ENCODE measurements around the gene PEAK3. TPM values are rescaled to one million over a fixed set of nuclear protein-coding genes. Genes with fewer than 3 reads are reported as not detected.

PEAK3 gene
- total and polyA plus RNA-seq, 2 experiments from 2014 or later: 0.15 TPM; not detected in 1

- H3K4me3 ChIP-seq: no peak overlapping the region
- TF ChIP-seq EZH2 (IDR thresholded peaks at IDR 0.05; ENCODE audit: borderline replicate concordance) (no peak), EZH2phosphoT487 (IDR thresholded peaks at IDR 0.05; ENCODE audit: low read depth, severe bottlenecking, unreplicated experiment) (no peak), CTCF (IDR thresholded peaks at IDR 0.05; ENCODE audit: poor library complexity) (no peak)
- H3K27me3 ChIP-seq: no peaks in the 10 kb centered on the region
- no peak overlapping the region for H2AFZ ChIP-seq
- H3K9me3 ChIP-seq (ENCODE audit: low read depth): no peaks in the 10 kb centered on the region
- H3K9me2 ChIP-seq (replicated peaks; ENCODE audit: insufficient read depth): no peaks in the 10 kb centered on the region
- peaks cover 36% of the 10 kb centered on the region for H3K79me2 ChIP-seq
- H3K4me1 ChIP-seq (ENCODE audit: insufficient read depth): peaks cover 23% of the 10 kb centered on the region
- H3K4me2 ChIP-seq: no peak overlapping the region
- no peaks in the 10 kb centered on the region for H3K36me3 ChIP-seq (replicated peaks; ENCODE audit: insufficient read depth, low read depth)
- H4K20me1 ChIP-seq (ENCODE audit: insufficient read depth, poor library complexity, severe bottlenecking): peaks cover 21% of the 10 kb centered on the region
- WGBS (ENCODE audit: low lambda C conversion rate, missing lambda C conversion rate): 95% methylated on average over 26 of the region's 26 CpGs
- no peak overlapping the region for H3K27ac ChIP-seq
- no peak for DNase-seq (ENCODE audit: low spot score)
These were observed 35.1 kb downstream of the PEAK3 start for GRCh38 chr19:2246801-2247361.

GRCh38 chr19:2246014-2246620 lies 35.9 kb downstream of the PEAK3 start:
- no peak overlapping the region for H3K27ac ChIP-seq
- WGBS (ENCODE audit: low lambda C conversion rate, missing lambda C conversion rate): 92% methylated on average over 25 of the region's 25 CpGs
- peaks cover 31% of the 10 kb centered on the region for H3K4me1 ChIP-seq (ENCODE audit: insufficient read depth)
- TF ChIP-seq EZH2 (IDR thresholded peaks at IDR 0.05; ENCODE audit: borderline replicate concordance) (no peak), CTCF (IDR thresholded peaks at IDR 0.05; ENCODE audit: poor library complexity) (no peak), EZH2phosphoT487 (IDR thresholded peaks at IDR 0.05; ENCODE audit: low read depth, severe bottlenecking, unreplicated experiment) (no peak)
- H3K27me3 ChIP-seq: no peaks in the 10 kb centered on the region
- peaks cover 29% of the 10 kb centered on the region for H4K20me1 ChIP-seq (ENCODE audit: insufficient read depth, poor library complexity, severe bottlenecking)
- no peak overlapping the region for H3K4me2 ChIP-seq
- no peaks in the 10 kb centered on the region for H3K36me3 ChIP-seq (replicated peaks; ENCODE audit: insufficient read depth, low read depth)
- no peak overlapping the region for H2AFZ ChIP-seq
- no peak overlapping the region for H3K4me3 ChIP-seq
- H3K79me2 ChIP-seq: peaks cover 43% of the 10 kb centered on the region
- no peak for DNase-seq (ENCODE audit: low spot score)
- H3K9me2 ChIP-seq (replicated peaks; ENCODE audit: insufficient read depth): no peaks in the 10 kb centered on the region
- no peaks in the 10 kb centered on the region for H3K9me3 ChIP-seq (ENCODE audit: low read depth)

GRCh38 chr19:2245273-2245672 lies 36.7 kb downstream of the PEAK3 start:
- no peak for TF ChIP-seq EZH2 (IDR thresholded peaks at IDR 0.05; ENCODE audit: borderline replicate concordance)
- no peak for TF ChIP-seq EZH2phosphoT487 (IDR thresholded peaks at IDR 0.05; ENCODE audit: low read depth, severe bottlenecking, unreplicated experiment)
- no peak for TF ChIP-seq CTCF (IDR thresholded peaks at IDR 0.05; ENCODE audit: poor library complexity)
- Histone ChIP-seq H3K27me3 (no peaks in the 10 kb centered on the region), H3K4me3 (no peak overlapping the region), H3K9me3 (ENCODE audit: low read depth) (no peaks in the 10 kb centered on the region), H3K27ac (no peak overlapping the region), H2AFZ (no peak overlapping the region), H3K9me2 (replicated peaks; ENCODE audit: insufficient read depth) (no peaks in the 10 kb centered on the region), H3K79me2 (peaks cover 52% of the 10 kb centered on the region), H3K4me1 (ENCODE audit: insufficient read depth) (peaks cover 39% of the 10 kb centered on the region), H3K4me2 (no peak overlapping the region), H3K36me3 (replicated peaks; ENCODE audit: insufficient read depth, low read depth) (no peaks in the 10 kb centered on the region), H4K20me1 (ENCODE audit: insufficient read depth, poor library complexity, severe bottlenecking) (peaks cover 36% of the 10 kb centered on the region)
- DNase-seq (ENCODE audit: low spot score): no peak
- WGBS (ENCODE audit: low lambda C conversion rate, missing lambda C conversion rate): 97% methylated on average over 15 of the region's 15 CpGs

All from hepatocyte (in vitro differentiated cells).